Activated naive CD8-positive, alpha-beta T cell treated with anti-CD3 and anti-CD28 coated beads for 36 hours (primary cell): ENCODE measurements around the gene SLC10A7. TPM values are rescaled to one million over a fixed set of nuclear protein-coding genes. Genes with fewer than 3 reads are reported as not detected.
"Not testable (repeated sequence)": the region's sequence is repeated elsewhere in the genome, so short reads cannot be mapped to it uniquely, and the experiment has no call there.

ENCODE experiments used
- DNase-seq: peaks from one replicate; pipeline ENCODE4 v3.0.0; 2021
- H3K27ac Mint-ChIP-seq: one replicate; pipeline ENCODE4 v1.8.0; 2022; ENCODE audit warnings: mild to moderate bottlenecking, moderate library complexity, mixed read lengths
- H3K27me3 Mint-ChIP-seq: one replicate; pipeline ENCODE4 v1.8.0; 2022; ENCODE audit warnings: mild to moderate bottlenecking, mixed read lengths
- H3K36me3 Mint-ChIP-seq: one replicate; pipeline ENCODE4 v1.8.0; 2021; ENCODE audit warnings: mild to moderate bottlenecking, mixed read lengths
- H3K4me1 Mint-ChIP-seq: one replicate; pipeline ENCODE4 v1.8.0; 2021; ENCODE audit warnings: mixed read lengths
- H3K4me3 Mint-ChIP-seq: one replicate; pipeline ENCODE4 v1.8.0; 2022; ENCODE audit warnings: mild to moderate bottlenecking, moderate library complexity, mixed read lengths
- H3K9me3 Mint-ChIP-seq: one replicate; pipeline ENCODE4 v1.8.0; 2022; ENCODE audit warnings: mixed read lengths
- total RNA-seq, 2 experiments: library from RNA; stranded (reverse); gene quantifications; one replicate each; pipeline ENCODE4 v1.2.3, GENCODE V29; 2021

The SLC10A7 gene
- total RNA-seq, 2 experiments from 2014 or later, result 12.8 to 16.1 TPM

DNA sequence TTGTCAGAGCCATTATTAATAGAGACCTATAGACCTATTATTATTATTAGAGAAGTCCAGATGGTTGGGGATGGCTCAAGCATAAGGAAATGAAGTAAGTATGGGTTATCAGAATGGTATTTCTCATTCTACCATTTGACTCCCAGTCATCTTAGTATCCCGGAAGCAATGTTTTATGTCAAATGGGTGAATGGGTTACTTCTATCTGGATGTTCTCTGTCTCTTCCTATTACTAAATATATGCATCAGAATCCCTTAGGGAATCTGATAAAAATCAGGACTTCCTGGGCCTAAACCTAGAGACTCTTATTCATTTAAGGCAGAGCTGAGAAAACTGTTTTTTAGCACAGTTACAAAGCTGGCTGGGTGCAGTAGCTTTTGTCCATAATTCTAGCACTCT is 149.9 kb downstream of the SLC10A7 start:
- peaks cover 2% of the 10 kb centered on the region for H3K9me3 Mint-ChIP-seq

DNA sequence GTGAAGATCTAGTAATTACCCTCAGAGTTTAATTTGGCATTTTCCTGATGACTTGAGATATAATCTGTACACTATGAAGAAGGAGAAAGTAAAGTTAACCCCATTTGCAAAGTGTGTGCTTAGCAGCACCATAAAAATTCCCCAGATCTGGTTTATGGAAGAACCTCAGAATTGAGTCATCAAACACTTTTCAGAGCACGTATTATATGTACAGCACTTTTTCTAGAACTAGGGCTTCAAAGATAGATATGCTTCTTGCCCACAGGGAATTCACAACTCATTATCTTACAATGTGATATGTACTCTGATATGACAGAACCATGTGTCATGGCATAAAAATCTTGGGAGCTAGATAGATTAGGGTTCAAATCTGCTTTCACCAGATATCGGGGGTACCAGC is 150.9 kb downstream of the SLC10A7 start:
- peaks cover 5% of the 10 kb centered on the region for H3K36me3 Mint-ChIP-seq
- DNase-seq, result no peak
- no peaks in the 10 kb centered on the region for H3K9me3 Mint-ChIP-seq
- H3K27me3 Mint-ChIP-seq, result no peaks in the 10 kb centered on the region
- H3K4me1 Mint-ChIP-seq, result peaks cover 4% of the 10 kb centered on the region
- no peak overlapping the region for H3K4me3 Mint-ChIP-seq
- no peak overlapping the region for H3K27ac Mint-ChIP-seq

More for the DNA sequence above, 149.9 kb downstream of the SLC10A7 start:
- no peak overlapping the region for H3K27ac Mint-ChIP-seq
- H3K4me1 Mint-ChIP-seq, result peaks cover 4% of the 10 kb centered on the region
- H3K36me3 Mint-ChIP-seq, result peaks cover 11% of the 10 kb centered on the region
- no peaks in the 10 kb centered on the region for H3K27me3 Mint-ChIP-seq
- DNase-seq, result no peak
- no peak overlapping the region for H3K4me3 Mint-ChIP-seq

- Mint-ChIP-seq H3K9me3 (no peaks in the 10 kb centered on the region), H3K4me3 (no peak overlapping the region), H3K27ac (no peak overlapping the region), H3K4me1 (peaks cover 4% of the 10 kb centered on the region), H3K27me3 (no peaks in the 10 kb centered on the region), H3K36me3 (peaks cover 4% of the 10 kb centered on the region)
- DNase-seq, result no peak
Measured at GRCh38 chr4:146369446-146369845, 152.3 kb downstream of the SLC10A7 start.

DNA sequence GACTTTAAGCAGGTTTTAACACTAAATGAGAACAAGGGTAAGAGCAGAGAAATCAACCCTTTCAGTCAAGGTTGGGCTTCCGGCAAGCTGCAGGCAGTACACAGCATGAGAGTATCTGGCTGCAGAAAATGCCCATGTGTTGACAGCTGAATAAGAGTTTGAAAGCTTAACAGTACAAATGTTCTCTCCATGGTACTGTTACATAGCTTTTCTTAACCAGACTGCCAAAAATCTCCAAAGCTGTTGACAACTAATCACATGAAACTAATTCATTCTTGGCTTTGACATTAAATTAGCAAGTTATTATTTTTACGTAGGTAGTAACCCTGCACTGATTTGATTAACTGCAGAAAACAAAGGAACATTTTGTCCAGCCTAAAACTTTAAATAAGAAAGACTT is 153.5 kb downstream of the SLC10A7 start:
- Mint-ChIP-seq H3K27me3 (no peaks in the 10 kb centered on the region), H3K4me3 (no peak overlapping the region), H3K9me3 (peaks cover 6% of the 10 kb centered on the region), H3K4me1 (peaks cover 4% of the 10 kb centered on the region), H3K36me3 (peaks cover 14% of the 10 kb centered on the region), H3K27ac (no peak overlapping the region)
- DNase-seq, result no peak

DNA sequence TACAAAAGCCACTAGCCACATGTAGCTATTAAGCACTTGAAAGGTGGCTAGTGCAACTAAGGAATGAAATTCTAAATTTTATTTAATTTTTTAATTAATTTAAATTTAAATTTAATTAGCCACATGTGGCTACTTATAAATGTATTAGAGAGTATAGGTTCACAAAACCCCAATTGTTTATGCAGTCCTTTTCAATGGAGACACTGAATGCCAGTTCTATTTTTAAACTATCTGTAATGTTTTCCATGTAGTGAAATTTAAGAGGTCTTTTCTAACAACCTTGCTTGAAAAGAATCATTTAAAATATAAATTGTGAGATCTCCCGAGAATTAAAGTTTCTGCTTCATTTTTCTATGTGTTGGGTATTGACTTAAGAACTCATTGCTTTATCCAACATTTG is 154.4 kb downstream of the SLC10A7 start:
- H3K36me3 Mint-ChIP-seq, result peaks cover 14% of the 10 kb centered on the region
- H3K27ac Mint-ChIP-seq, result no peak overlapping the region
- no peak for DNase-seq
- H3K27me3 Mint-ChIP-seq, result no peaks in the 10 kb centered on the region
- H3K4me3 Mint-ChIP-seq, result no peak overlapping the region
- H3K9me3 Mint-ChIP-seq, result peaks cover 9% of the 10 kb centered on the region
- H3K4me1 Mint-ChIP-seq, result peaks cover 4% of the 10 kb centered on the region

- H3K27ac Mint-ChIP-seq, result no peak overlapping the region
- DNase-seq, result no peak
- H3K36me3 Mint-ChIP-seq, result peaks cover 40% of the 10 kb centered on the region
- H3K4me3 Mint-ChIP-seq, result no peak overlapping the region
- H3K27me3 Mint-ChIP-seq, result no peaks in the 10 kb centered on the region
- peaks cover 19% of the 10 kb centered on the region for H3K9me3 Mint-ChIP-seq
- H3K4me1 Mint-ChIP-seq, result no peaks in the 10 kb centered on the region
Measured at GRCh38 chr4:146359771-146360170, 162.0 kb downstream of the SLC10A7 start.

GRCh38 chr4:146350114-146350513 is 171.6 kb downstream of the SLC10A7 start:
- H3K36me3 Mint-ChIP-seq, DNase-seq, H3K4me3 Mint-ChIP-seq, H3K27ac Mint-ChIP-seq, H3K27me3 Mint-ChIP-seq, H3K9me3 Mint-ChIP-seq: not testable (repeated sequence)
- H3K4me1 Mint-ChIP-seq, result peaks cover 15% of the 10 kb centered on the region

DNA sequence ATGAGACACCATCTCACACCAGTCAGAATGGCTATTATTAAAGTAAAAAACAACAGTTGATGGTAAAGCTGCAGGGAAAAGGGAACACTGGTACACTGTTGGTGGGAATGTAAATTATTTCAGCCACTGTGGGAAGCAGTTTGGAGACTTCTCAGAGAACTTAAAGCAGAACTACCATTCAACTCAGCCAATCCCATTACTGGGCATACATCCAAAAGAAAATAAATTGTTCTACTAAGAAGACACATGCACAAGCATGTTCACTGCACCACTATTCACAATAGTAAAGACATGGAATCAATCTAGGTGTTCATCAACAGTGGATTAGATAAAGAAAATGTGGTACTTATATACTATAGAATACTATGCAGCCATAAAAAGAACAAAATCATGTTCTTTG is 172.4 kb downstream of the SLC10A7 start:
- Mint-ChIP-seq H3K4me3 (peak overlapping the region; percentile 51), H3K9me3 (no peaks in the 10 kb centered on the region), H3K36me3 (no peaks in the 10 kb centered on the region), H3K27ac (no peak overlapping the region), H3K27me3 (no peaks in the 10 kb centered on the region), H3K4me1 (peaks cover 15% of the 10 kb centered on the region)
- DNase-seq, result no peak

- H3K4me3 Mint-ChIP-seq, result no peak overlapping the region
Measured at GRCh38 chr4:146347822-146348221, 173.9 kb downstream of the SLC10A7 start.

GRCh38 chr4:146346276-146346675 is 175.5 kb downstream of the SLC10A7 start:
- peaks cover 16% of the 10 kb centered on the region for H3K4me1 Mint-ChIP-seq
- no peak overlapping the region for H3K27ac Mint-ChIP-seq
- no peaks in the 10 kb centered on the region for H3K36me3 Mint-ChIP-seq
- H3K9me3 Mint-ChIP-seq, result no peaks in the 10 kb centered on the region
- no peak for DNase-seq
- no peaks in the 10 kb centered on the region for H3K27me3 Mint-ChIP-seq
- no peak overlapping the region for H3K4me3 Mint-ChIP-seq

More at GRCh38 chr4:146347822-146348221, 173.9 kb downstream of the SLC10A7 start:
- DNase-seq, result no peak
- H3K27ac Mint-ChIP-seq, result no peak overlapping the region
- H3K4me1 Mint-ChIP-seq, result peaks cover 16% of the 10 kb centered on the region
- no peaks in the 10 kb centered on the region for H3K9me3 Mint-ChIP-seq
- no peaks in the 10 kb centered on the region for H3K36me3 Mint-ChIP-seq
- no peaks in the 10 kb centered on the region for H3K27me3 Mint-ChIP-seq

- H3K9me3 Mint-ChIP-seq, result no peaks in the 10 kb centered on the region
- H3K4me1 Mint-ChIP-seq, result peaks cover 16% of the 10 kb centered on the region
- no peaks in the 10 kb centered on the region for H3K36me3 Mint-ChIP-seq
- DNase-seq, result no peak
- H3K27me3 Mint-ChIP-seq, result no peaks in the 10 kb centered on the region
- no peak overlapping the region for H3K4me3 Mint-ChIP-seq
- no peak overlapping the region for H3K27ac Mint-ChIP-seq
Measured at GRCh38 chr4:146343776-146344175, 178.0 kb downstream of the SLC10A7 start.

DNA sequence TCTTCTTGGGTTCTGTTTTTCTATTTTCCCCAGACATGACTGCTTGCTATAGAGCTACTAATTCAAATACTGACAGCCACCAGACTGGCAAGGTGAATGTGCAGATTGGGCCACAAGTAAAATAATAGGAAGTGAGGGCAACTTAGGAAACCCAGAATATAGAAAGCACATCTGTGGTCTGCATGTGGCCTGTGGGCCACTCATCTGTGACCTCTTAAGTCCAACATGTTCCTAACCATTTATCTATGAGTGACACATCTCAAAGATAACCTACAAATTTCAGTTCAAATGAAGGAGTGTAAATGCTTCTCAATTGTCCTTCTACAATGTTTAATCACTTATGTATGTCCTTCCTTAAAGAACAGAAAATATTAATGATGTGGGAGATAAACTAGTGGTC is 178.5 kb downstream of the SLC10A7 start:
- Mint-ChIP-seq H3K4me3 (no peak overlapping the region), H3K27me3 (no peaks in the 10 kb centered on the region), H3K4me1 (peaks cover 16% of the 10 kb centered on the region), H3K27ac (no peak overlapping the region), H3K36me3 (no peaks in the 10 kb centered on the region), H3K9me3 (no peaks in the 10 kb centered on the region)
- DNase-seq, result no peak

DNA sequence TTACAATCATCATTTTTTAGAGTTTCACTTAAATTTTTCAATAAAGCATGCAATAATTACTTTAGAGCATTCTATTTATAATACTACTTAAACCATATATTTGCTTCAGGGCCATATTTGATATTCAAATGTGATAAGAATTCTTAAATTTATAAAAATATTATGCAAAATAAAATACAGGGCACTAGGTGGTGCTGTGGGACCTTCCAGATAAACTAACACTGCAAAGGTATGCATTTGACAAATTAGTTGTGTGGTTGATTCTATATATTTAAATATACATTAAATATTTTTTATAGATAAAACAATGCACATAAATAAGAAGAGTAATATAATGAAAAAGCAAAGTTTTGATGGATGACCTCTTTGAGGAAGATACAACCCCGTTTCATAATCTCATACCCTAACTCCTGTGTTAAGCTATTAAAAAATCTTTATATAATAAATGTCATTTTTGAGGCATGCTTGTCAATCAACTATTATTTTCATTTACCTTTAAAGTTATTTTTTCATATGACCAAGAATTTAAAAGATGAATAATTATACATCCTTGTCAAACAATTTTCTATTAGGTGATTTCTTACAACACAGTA is 179.0 kb downstream of the SLC10A7 start:
- H3K4me3 Mint-ChIP-seq, result no peak overlapping the region

GRCh38 chr4:146340798-146341197 is 180.9 kb downstream of the SLC10A7 start:
- Mint-ChIP-seq H3K4me1 (peaks cover 2% of the 10 kb centered on the region), H3K9me3 (no peaks in the 10 kb centered on the region), H3K27me3 (no peaks in the 10 kb centered on the region), H3K36me3 (no peaks in the 10 kb centered on the region), H3K4me3 (no peak overlapping the region), H3K27ac (no peak overlapping the region)
- DNase-seq, result no peak

More for the DNA sequence above, 179.0 kb downstream of the SLC10A7 start:
- no peak for DNase-seq
- H3K4me1 Mint-ChIP-seq, result peaks cover 16% of the 10 kb centered on the region
- H3K9me3 Mint-ChIP-seq, result no peaks in the 10 kb centered on the region
- no peak overlapping the region for H3K27ac Mint-ChIP-seq
- H3K36me3 Mint-ChIP-seq, result no peaks in the 10 kb centered on the region
- H3K27me3 Mint-ChIP-seq, result no peaks in the 10 kb centered on the region

- DNase-seq, result no peak
- no peak overlapping the region for H3K27ac Mint-ChIP-seq
- no peaks in the 10 kb centered on the region for H3K9me3 Mint-ChIP-seq
- H3K4me3 Mint-ChIP-seq, result no peak overlapping the region
- H3K36me3 Mint-ChIP-seq, result no peaks in the 10 kb centered on the region
- H3K4me1 Mint-ChIP-seq, result peaks cover 1% of the 10 kb centered on the region
- H3K27me3 Mint-ChIP-seq, result no peaks in the 10 kb centered on the region
Measured at GRCh38 chr4:146338512-146338911, 183.2 kb downstream of the SLC10A7 start.

DNA sequence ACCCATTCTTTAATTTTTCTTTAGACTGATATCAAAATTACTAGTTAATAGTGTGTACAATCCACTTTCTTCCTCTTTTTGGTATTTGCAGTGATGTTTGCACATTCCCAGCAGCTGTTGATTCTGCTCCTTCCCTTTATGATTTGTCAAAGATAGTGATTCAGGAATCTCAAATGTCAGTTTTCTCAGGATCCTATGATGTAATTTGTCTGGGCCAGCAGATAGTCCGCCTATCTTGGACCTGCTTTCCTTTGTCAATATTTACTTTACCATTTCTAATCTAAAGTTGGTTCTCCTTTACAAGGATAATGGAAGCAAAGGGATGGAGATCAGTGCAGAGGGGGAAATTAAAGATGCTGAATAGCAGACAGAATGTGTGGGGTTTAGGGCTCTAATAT is 185.3 kb downstream of the SLC10A7 start:
- no peaks in the 10 kb centered on the region for H3K4me1 Mint-ChIP-seq
- H3K27ac Mint-ChIP-seq, result no peak overlapping the region
- H3K4me3 Mint-ChIP-seq, result no peak overlapping the region
- H3K27me3 Mint-ChIP-seq, result no peaks in the 10 kb centered on the region
- H3K9me3 Mint-ChIP-seq, result no peaks in the 10 kb centered on the region
- H3K36me3 Mint-ChIP-seq, result no peaks in the 10 kb centered on the region
- DNase-seq, result no peak
